ENCODE data around the gene IL4I1.

The IL4I1 gene

GRCh38 chr19:49844138-49845095 is 52.3 kb downstream of the IL4I1 start:
- TF ChIP-seq CTCF (IDR thresholded peaks at IDR 0.05; ENCODE audit: borderline replicate concordance, insufficient read depth, low read depth, low read length) = no peak
- H3K4me3 ChIP-seq (ENCODE audit: low read depth, low read length) = no peak overlapping the region

- no peak for TF ChIP-seq CTCF (IDR thresholded peaks at IDR 0.05; ENCODE audit: borderline replicate concordance, insufficient read depth, low read depth, low read length)
- H3K4me3 ChIP-seq (ENCODE audit: low read depth, low read length) = no peak overlapping the region
Measured at GRCh38 chr19:49843265-49843664, 53.4 kb downstream of the IL4I1 start.

- no peak overlapping the region for H3K4me3 ChIP-seq (ENCODE audit: low read depth, low read length)
- no peak for TF ChIP-seq CTCF (IDR thresholded peaks at IDR 0.05; ENCODE audit: borderline replicate concordance, insufficient read depth, low read depth, low read length)
Measured at GRCh38 chr19:49840736-49841249, 55.9 kb downstream of the IL4I1 start.

- TF ChIP-seq CTCF (IDR thresholded peaks at IDR 0.05; ENCODE audit: borderline replicate concordance, insufficient read depth, low read depth, low read length) = no peak
- H3K4me3 ChIP-seq (ENCODE audit: low read depth, low read length) = no peak overlapping the region
Measured at GRCh38 chr19:49840321-49840720, 56.4 kb downstream of the IL4I1 start.

- no peak overlapping the region for H3K4me3 ChIP-seq (ENCODE audit: low read depth, low read length)
- no peak for TF ChIP-seq CTCF (IDR thresholded peaks at IDR 0.05; ENCODE audit: borderline replicate concordance, insufficient read depth, low read depth, low read length)
Measured at GRCh38 chr19:49839713-49840112, 57.0 kb downstream of the IL4I1 start.

Measured in GM12875 (cell line).